ENCODE measurements around the gene CTPS2. TPM values are rescaled to one million over a fixed set of nuclear protein-coding genes. Genes with fewer than 3 reads are reported as not detected.

CTPS2 gene
- total and polyA plus RNA-seq, 10 of the 15 experiments (the other 5 are each of a cell fraction or from before 2014, with no cell fraction given) = 5.9 to 17.8 (median 14.2) TPM

DNA sequence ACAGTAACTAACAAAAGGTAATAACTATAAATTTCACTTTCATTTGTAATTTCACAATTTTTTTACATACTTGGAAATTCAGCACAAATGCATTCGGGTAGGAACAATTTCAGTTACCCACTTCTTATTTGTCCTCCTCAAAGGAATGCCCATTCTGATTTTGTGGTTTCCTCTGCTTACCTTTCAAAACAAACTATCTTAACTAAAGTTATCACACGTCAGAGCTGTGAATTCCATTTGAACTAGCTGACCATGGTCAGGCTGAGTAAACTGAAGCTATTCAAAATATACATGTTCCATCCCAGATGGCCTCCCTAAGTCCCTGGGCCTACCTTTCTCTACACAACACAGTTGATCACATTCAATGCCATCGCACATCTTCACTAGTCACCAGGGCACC lies 4.5 kb downstream of the CTPS2 start (continued):
- TF ChIP-seq ZNF687 (IDR thresholded peaks at IDR 0.05) = no peak
- no peak for TF ChIP-seq EED (IDR thresholded peaks at IDR 0.05; ENCODE audit: low read depth)
- TF ChIP-seq ASH2L (IDR thresholded peaks at IDR 0.05; ENCODE audit: borderline replicate concordance, low read depth) = no peak

GRCh38 chrX:16705370-16705769 lies 7.1 kb downstream of the CTPS2 start:
- SMC1A ChIA-PET (ENCODE audit: uncharacterized antibody, unreplicated experiment) = no interaction called here
- Histone ChIP-seq H4K20me1 (ENCODE audit: control insufficient read depth, insufficient read depth) (no peaks in the 10 kb centered on the region), H3K27me3 (replicated peaks in 1 of 2; ENCODE audit: control insufficient read depth in 2 of 2, insufficient read depth in 2 of 2, low read length in 1 of 2) (no peaks in the 10 kb centered on the region), H3K79me2 (ENCODE audit: control insufficient read depth, insufficient read depth, low read length) (no peaks in the 10 kb centered on the region; the same call in 1 of the 2 replicates), H3K4me2 (ENCODE audit: control insufficient read depth, insufficient read depth) (no peak overlapping the region), H3K36me3 (ENCODE audit: control insufficient read depth in 2 of 2, insufficient read depth in 2 of 2, low read length in 1 of 2) (no peaks in the 10 kb centered on the region), H3K9me3 (replicated peaks; ENCODE audit: control insufficient read depth, insufficient read depth, low read length) (no peaks in the 10 kb centered on the region), H3K9ac (ENCODE audit: control insufficient read depth, insufficient read depth, low read length) (no peak overlapping the region), H2AFZ (ENCODE audit: control insufficient read depth, low read depth, low read length) (no peak overlapping the region), H3K4me3 (no peak overlapping the region), H3K4me1 (ENCODE audit: control insufficient read depth, insufficient read depth, low read length) (no peaks in the 10 kb centered on the region), H3K27ac (ENCODE audit: control insufficient read depth, insufficient read depth) (no peak overlapping the region)
- WGBS (ENCODE audit: insufficient coverage, insufficient replicate concordance, low lambda C conversion rate, missing lambda C conversion rate) = 49% methylated on average over 3 of the region's 3 CpGs
- intact Hi-C loops (cut with micrococcal nuclease; ENCODE audit: unreplicated experiment) (no loop called here), in situ Hi-C loops (cut with MboI) (loop anchor here (10.0 kb wide), 1 partner anchor 1021 kb away; no protein-coding TSS in a partner anchor)
- DNase-seq (ENCODE audit: low read depth, low spot score) = no peak
- no TSS peak for BruUV-seq (replicated peaks)
- ATAC-seq = no peak
- TF ChIP-seq REST (IDR thresholded peaks at IDR 0.05; ENCODE audit: low read depth, low read length) (no peak), SPI1 (IDR thresholded peaks at IDR 0.05; ENCODE audit: borderline replicate concordance, insufficient read depth, low read depth, low read length) (no peak), SKIL (IDR thresholded peaks at IDR 0.05; ENCODE audit: low read depth, poor library complexity, severe bottlenecking) (no peak), EZH2 (IDR thresholded peaks at IDR 0.05; ENCODE audit: borderline replicate concordance, control insufficient read depth, low read depth, low read length) (no peak), STAT3 (IDR thresholded peaks at IDR 0.05; ENCODE audit: low read depth, low read length) (no peak)
- TF ChIP-seq, protein P1, sequence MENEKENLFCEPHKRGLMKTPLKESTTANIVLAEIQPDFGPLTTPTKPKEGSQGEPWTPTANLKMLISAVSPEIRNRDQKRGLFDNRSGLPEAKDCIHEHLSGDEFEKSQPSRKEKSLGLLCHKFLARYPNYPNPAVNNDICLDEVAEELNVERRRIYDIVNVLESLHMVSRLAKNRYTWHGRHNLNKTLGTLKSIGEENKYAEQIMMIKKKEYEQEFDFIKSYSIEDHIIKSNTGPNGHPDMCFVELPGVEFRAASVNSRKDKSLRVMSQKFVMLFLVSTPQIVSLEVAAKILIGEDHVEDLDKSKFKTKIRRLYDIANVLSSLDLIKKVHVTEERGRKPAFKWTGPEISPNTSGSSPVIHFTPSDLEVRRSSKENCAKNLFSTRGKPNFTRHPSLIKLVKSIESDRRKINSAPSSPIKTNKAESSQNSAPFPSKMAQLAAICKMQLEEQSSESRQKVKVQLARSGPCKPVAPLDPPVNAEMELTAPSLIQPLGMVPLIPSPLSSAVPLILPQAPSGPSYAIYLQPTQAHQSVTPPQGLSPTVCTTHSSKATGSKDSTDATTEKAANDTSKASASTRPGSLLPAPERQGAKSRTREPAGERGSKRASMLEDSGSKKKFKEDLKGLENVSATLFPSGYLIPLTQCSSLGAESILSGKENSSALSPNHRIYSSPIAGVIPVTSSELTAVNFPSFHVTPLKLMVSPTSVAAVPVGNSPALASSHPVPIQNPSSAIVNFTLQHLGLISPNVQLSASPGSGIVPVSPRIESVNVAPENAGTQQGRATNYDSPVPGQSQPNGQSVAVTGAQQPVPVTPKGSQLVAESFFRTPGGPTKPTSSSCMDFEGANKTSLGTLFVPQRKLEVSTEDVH (IDR thresholded peaks at IDR 0.05; ENCODE audit: low read depth, partially characterized antibody) = no peak
- RAD21 ChIA-PET (ENCODE audit: unreplicated experiment) = no interaction called here
- CTCF ChIA-PET = no interaction called here
- POLR2A ChIA-PET = interaction anchor here (0.5 kb wide), 1 partner anchor 729 kb away, joined by 4 read pairs; no protein-coding TSS in a partner anchor
- no peak for FAIRE-seq
